ENCODE results near the gene CXADR. TPM values are rescaled to one million over a fixed set of nuclear protein-coding genes. Genes with fewer than 3 reads are reported as not detected.
A peak's percentile ranks its signal among the peaks of the same experiment; 100 is the strongest.

CXADR gene
- total RNA-seq, 1 experiment from 2014 or later, result 0.08 TPM

DNA sequence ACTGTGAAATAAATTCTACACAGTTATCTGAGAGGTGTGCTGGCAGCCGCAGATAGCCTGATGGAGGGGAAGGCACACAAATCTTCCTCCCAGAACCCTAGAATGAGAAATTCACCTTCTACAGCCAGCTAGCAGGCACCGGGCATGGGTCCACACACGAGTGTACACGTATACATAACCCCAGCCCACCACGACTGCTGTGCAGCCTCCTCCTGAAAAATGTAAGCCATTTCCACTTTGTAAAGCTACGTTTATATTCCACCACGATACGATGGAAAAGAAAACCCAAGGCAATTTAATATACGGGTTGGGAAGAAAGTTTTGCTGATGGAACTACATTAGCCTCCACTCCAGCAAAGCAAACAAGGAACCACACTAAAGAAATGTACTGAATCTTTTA lies 98.1 kb downstream of the CXADR start:
- Histone ChIP-seq H3K27ac (peak overlapping the region; percentile 85), H3K4me3 (peak overlapping the region; percentile 89), H3K36me3 (peaks cover 39% of the 10 kb centered on the region), H3K9me3 (replicated peaks) (no peaks in the 10 kb centered on the region; the same call in 1 of the 2 replicates), H3K27me3 (replicated peaks) (no peaks in the 10 kb centered on the region), H3K4me1 (replicated peaks) (peaks cover 15% of the 10 kb centered on the region)
- DNase-seq (ENCODE audit: low read depth in 1 of 2, low spot score in 2 of 2), result no peak

DNA sequence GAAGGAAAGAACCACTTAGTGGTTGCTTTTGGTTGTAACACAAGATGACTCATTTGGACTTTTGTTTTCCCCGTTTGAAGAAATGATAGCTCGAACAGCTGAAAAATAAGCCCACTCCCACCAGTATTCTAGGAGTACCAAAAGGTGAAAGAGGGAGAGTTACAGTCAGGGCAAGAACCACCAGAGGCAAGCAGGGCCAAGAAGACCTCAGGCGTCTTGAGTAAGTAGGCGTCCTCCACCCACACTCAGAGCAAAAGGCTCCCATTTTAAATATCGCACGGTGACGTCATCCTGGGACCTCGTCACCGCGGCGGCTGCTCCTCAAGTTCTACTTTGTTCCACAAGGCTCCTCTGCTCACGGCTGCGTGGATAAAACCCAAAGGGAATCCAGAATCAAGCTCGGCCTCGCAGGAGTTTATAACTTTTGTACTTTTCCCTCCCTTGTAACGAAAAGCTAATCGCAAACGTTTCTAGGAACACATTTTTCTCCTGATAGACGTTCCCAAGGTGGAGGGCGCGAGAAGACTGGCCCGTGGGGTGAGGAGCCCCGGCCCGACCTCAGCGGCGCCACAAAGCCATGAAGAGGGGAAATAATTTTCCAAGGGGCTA lies 98.7 kb downstream of the CXADR start:
- H3K9me3 ChIP-seq (replicated peaks), result no peaks in the 10 kb centered on the region; the same call in 1 of the 2 replicates
- DNase-seq (ENCODE audit: low read depth in 1 of 2, low spot score in 2 of 2), result peak; percentile 84 to 95
- H3K36me3 ChIP-seq, result peaks cover 34% of the 10 kb centered on the region
- peaks cover 15% of the 10 kb centered on the region for H3K4me1 ChIP-seq (replicated peaks)
- no peaks in the 10 kb centered on the region for H3K27me3 ChIP-seq (replicated peaks)
- H3K27ac ChIP-seq, result peak overlapping the region; percentile 85
- H3K4me3 ChIP-seq, result peak overlapping the region; percentile 89

DNA sequence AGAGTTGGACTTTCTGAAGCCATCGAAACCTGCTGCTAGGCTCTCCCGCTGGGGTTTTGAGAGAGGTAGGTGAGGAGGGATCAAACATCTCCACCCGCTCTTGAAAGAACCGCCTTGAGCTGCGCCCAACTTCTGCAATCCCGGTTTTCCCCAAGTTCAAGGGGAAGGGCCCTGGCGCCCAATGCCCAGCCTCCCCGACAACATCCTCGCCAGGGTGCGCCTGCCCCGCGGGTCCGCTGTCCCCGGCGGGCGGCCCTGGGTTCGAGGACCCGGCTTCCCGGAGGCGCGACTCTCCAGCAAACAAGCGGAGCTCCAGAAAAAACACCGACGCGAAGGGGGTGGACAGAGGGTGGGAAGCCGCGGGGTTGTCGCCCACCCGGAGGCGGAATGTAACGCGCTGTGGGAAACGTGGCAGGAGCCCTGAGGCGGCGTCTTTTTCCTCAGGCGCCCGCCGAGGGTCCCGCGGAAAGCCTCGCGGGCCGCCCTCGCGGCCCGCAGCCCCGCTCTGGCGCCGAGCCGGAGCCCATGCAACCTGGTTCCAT lies 99.3 kb downstream of the CXADR start:
- Histone ChIP-seq H3K9me3 (replicated peaks) (no peaks in the 10 kb centered on the region; the same call in 1 of the 2 replicates), H3K4me1 (replicated peaks) (peaks cover 15% of the 10 kb centered on the region), H3K4me3 (peak overlapping the region; percentile 89), H3K27ac (peak overlapping the region; percentile 85), H3K27me3 (replicated peaks) (no peaks in the 10 kb centered on the region), H3K36me3 (peaks cover 29% of the 10 kb centered on the region)
- DNase-seq (ENCODE audit: low read depth in 1 of 2, low spot score in 2 of 2), result peak in 1 of 2 experiments; percentile 48

DNA sequence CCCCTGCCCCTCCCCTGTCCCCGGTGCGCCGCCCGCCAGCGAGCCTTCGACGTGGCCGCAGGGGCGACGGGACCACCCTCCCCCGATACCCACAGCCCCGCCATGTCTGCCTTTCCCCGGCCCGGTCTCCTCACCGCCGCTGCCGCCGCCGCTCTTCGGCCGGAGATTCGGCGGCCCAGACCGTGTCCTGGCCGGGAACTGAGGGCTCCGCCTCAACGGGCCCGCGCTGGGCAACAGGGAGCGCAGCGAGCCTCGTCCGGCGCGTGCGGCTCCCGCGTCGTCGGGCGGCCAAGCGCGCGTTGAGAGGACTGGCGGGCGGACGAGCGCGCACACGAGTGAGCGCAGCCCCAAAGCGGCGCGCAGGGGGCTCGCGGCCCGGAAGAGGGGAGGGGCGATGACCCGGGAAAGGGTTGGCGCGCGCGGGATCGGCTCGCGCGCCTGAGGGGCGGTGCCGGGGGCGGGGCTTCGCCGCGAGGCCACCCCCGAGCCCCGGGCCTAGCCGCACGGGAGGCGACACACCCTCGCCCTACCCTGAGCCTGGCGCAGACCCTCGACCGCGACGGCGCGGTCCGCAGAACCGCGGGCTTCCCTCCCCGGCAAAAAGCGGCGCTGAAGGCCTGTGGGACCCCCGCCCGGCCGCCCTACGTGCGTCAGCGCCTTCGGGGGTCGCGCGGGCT lies 99.9 kb downstream of the CXADR start, which contains the start of gene BTG3:
TSS of gene BTG3 (minus strand) at position 337 of the 677 bp plus-strand sequence. CDS start 3,757 bp downstream, outside the sequence.
- H3K27ac ChIP-seq, result peak within 1 kb of the TSS; percentile 85
- peaks cover 23% of the 10 kb centered on the region for H3K36me3 ChIP-seq
- H3K9me3 ChIP-seq (replicated peaks), result no peaks in the 10 kb centered on the region; the same call in 1 of the 2 replicates
- H3K27me3 ChIP-seq (replicated peaks), result no peaks in the 10 kb centered on the region
- DNase-seq (ENCODE audit: low read depth in 1 of 2, low spot score in 2 of 2), result peak; percentile 73 to 77
- H3K4me3 ChIP-seq, result peak within 1 kb of the TSS; percentile 89
- peaks cover 15% of the 10 kb centered on the region for H3K4me1 ChIP-seq (replicated peaks)

DNA sequence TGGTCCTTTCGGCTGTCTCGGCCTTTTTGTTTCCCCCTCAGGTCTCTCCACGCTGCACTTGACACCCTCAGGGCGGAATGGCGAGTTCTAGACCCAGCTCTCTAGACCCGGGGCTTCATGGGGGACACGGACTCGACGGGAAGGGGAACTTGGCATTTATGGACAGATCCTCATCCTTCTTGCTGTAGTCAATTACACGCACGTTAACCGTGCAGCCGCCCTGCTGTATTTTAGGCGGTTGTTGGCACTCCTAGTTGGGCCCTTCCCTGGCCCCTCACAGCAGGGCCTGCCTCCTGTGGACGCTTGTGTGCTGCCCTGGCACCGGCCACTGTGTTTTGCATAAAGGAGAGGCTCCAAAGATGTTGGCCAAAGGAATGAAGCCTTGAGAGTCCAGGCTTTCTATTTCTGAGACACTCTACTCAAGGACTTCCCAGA lies 100.4 kb downstream of the CXADR start:
- no peak overlapping the region for H3K27ac ChIP-seq
- no peaks in the 10 kb centered on the region; the same call in 1 of the 2 replicates for H3K9me3 ChIP-seq (replicated peaks)
- no peaks in the 10 kb centered on the region for H3K27me3 ChIP-seq (replicated peaks)
- peaks cover 17% of the 10 kb centered on the region for H3K36me3 ChIP-seq
- peaks cover 15% of the 10 kb centered on the region for H3K4me1 ChIP-seq (replicated peaks)
- DNase-seq (ENCODE audit: low read depth in 1 of 2, low spot score in 2 of 2), result no peak
- peak overlapping the region; percentile 89 for H3K4me3 ChIP-seq

DNA sequence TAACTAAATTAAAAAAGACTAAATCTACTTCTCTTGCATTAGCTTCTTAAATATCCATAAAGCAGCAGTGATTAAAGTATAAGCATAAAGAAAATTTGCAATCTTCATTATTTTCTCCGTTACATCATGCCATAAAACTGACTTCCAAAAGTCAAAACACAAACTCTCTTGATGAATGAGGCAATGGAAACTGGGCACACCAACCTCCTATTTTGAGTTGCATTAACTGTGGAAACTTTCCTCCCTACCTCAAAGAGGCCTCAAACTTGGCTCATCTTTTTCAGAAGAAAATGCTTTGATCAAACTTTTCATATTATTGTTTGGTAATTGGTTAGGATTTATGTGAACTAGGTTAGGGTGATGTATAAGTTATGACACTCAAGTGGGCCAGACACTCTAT lies 104.0 kb downstream of the CXADR start:
- no peak overlapping the region for H3K27ac ChIP-seq
- peaks cover 10% of the 10 kb centered on the region for H3K36me3 ChIP-seq
- DNase-seq (ENCODE audit: low read depth in 1 of 2, low spot score in 2 of 2), result no peak
- H3K4me1 ChIP-seq (replicated peaks), result peaks cover 8% of the 10 kb centered on the region
- no peak overlapping the region for H3K4me3 ChIP-seq
- no peaks in the 10 kb centered on the region for H3K27me3 ChIP-seq (replicated peaks)
- H3K9me3 ChIP-seq (replicated peaks), result no peaks in the 10 kb centered on the region; the same call in 1 of the 2 replicates

DNA sequence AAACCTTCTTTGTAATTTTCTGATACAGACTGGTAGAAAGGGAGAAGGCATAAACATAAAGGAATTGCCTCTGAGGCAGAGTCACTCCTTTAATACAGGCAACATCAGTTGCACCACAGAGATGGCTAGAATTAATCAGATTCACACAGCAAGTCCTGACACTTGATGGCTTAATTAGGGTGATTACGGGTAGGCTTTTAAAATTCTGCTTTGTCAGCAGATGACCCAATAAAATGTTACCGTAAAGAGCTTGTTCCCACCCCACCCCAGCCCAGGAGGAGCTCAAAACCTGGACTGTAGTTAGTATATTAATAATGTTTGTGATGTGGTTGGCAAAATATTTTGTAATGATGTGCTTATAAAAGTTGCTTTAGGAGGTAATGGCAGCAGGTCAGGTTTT lies 109.2 kb downstream of the CXADR start:
- H3K4me1 ChIP-seq (replicated peaks), result no peaks in the 10 kb centered on the region
- H3K27me3 ChIP-seq (replicated peaks), result no peaks in the 10 kb centered on the region
- no peaks in the 10 kb centered on the region for H3K9me3 ChIP-seq (replicated peaks)
- no peak for DNase-seq (ENCODE audit: low read depth in 1 of 2, low spot score in 2 of 2)
- no peak overlapping the region for H3K4me3 ChIP-seq
- no peak overlapping the region for H3K27ac ChIP-seq
- H3K36me3 ChIP-seq, result no peaks in the 10 kb centered on the region

DNA sequence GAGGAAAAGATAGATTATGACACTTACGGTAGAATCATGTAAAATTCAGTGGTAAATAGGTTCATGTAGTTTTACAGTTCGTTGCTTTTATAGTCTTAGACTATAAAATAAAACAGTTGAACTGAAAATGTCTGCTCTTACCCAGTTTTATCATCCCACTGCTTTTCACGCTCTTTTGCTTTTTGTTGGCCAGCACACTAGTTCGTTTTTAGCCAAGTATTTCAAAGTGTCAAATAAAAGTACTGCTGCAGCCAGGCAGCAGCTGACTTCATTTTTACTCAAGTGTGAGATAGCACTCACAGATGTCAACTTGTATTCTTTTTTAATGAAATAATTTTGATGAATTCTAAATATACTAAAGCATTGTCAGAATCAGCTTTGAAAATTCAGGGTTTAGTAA lies 118.4 kb downstream of the CXADR start:
- H3K27me3 ChIP-seq (replicated peaks), result no peaks in the 10 kb centered on the region
- H3K4me3 ChIP-seq, result no peak overlapping the region
- H3K9me3 ChIP-seq (replicated peaks), result no peaks in the 10 kb centered on the region
- H3K27ac ChIP-seq, result no peak overlapping the region
- no peak for DNase-seq (ENCODE audit: low read depth in 1 of 2, low spot score in 2 of 2)
- no peaks in the 10 kb centered on the region for H3K4me1 ChIP-seq (replicated peaks)
- no peaks in the 10 kb centered on the region for H3K36me3 ChIP-seq

DNA sequence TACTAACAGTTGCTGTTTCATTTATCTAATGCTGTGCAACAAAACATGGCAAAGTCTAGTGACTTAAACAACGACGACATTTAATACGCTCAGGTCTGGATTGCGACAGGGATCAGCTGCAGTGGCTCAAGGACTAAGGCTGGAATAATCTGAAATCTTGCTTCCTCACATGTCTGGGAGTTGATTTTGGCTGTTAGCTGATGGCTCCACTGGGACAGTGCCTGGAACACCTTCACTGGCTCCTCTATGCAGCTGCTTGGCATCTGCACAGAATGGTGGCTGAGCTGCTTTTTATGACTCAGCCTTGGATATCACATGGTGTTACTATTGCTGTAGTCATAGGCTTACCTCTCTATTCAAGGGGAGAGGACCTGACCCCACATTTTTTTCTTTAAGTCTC lies 123.9 kb downstream of the CXADR start:
- DNase-seq (ENCODE audit: low read depth in 1 of 2, low spot score in 2 of 2), result no peak
- Histone ChIP-seq H3K4me3 (no peak overlapping the region), H3K9me3 (replicated peaks) (no peaks in the 10 kb centered on the region), H3K36me3 (no peaks in the 10 kb centered on the region), H3K27me3 (replicated peaks) (no peaks in the 10 kb centered on the region), H3K4me1 (replicated peaks) (no peaks in the 10 kb centered on the region), H3K27ac (no peak overlapping the region)

DNA sequence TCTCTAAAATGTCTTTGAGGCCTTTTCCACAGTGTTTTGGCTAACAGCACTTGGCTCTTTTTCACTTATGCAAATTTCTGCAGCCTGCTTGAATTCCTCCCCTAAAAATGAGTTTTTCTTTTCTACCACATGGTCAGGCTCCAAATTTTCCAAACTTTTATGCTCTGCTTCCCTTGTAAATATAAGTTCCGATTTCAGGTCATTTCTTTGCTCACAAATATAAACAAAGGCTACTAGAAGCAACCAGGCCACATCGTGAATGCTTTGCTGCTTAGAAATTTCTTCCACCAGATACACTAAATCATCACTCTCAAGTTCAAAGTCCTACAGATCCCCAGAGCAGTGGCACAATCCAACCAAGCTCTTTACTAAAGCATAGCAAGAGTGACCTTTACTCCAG lies 128.0 kb downstream of the CXADR start:
- H3K27ac ChIP-seq, result no peak overlapping the region
- H3K4me3 ChIP-seq, result no peak overlapping the region
- no peaks in the 10 kb centered on the region for H3K9me3 ChIP-seq (replicated peaks)
- no peaks in the 10 kb centered on the region for H3K4me1 ChIP-seq (replicated peaks)
- DNase-seq (ENCODE audit: low read depth in 1 of 2, low spot score in 2 of 2), result no peak
- H3K27me3 ChIP-seq (replicated peaks), result no peaks in the 10 kb centered on the region
- H3K36me3 ChIP-seq, result no peaks in the 10 kb centered on the region

Other genes starting within 250 kb of the CXADR start
- gene BTG3, start 99.9 kb downstream of the CXADR start, total RNA-seq (2014; rRNA removed; shearing (Covaris generic)), result 108 and 157 TPM in 2 replicates

Data from SJSA1 (cell line).